ENCODE data around the gene TUBG1. TPM values are rescaled to one million over a fixed set of nuclear protein-coding genes. Genes with fewer than 3 reads are reported as not detected.

Gene TUBG1
- total RNA-seq, 2 donors from 2014 or later: 42.3 to 51.5 TPM

DNA sequence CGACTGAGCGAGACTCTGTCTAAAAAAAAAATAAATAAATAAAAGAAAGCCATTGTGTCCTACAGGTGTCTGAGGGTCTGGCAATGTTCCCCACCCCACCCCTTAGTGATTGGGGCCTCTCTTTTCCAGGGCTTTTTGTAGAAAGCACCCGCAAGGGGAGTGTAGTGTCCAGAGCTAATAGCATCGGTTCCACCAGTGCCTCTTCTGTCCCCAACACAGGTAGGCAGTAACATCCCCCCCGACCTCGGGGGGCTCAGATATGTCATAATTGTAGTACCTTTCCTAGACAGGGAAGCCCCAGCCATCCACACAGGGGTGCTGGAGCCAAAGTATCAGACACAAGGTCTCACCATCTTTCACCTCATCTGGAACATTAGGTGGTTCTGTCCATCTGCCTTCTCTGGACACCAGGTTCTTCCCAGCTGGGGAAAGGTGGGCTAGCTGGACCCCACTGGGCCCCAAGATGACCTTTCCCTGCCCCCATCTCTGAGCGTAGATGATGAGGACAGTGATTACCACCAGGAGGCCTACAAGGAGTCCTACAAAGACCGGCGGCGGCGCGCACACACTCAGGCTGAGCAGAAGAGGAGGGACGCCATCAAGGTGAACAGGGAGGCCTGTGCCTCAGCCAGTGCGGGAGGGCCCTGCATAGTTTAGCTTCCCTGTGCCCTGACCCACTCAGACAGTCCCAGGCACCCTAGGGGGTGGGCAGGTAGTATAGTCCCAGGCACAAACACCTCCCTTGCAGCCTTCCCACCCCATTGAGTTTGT lies 41.0 kb upstream of the TUBG1 start:
- DNase-seq (no peak), ATAC-seq (replicated peaks in 1 of 2) (no peak)
- no peaks in the 10 kb centered on the region for H3K9me3 Mint-ChIP-seq
- H3K36me3 Mint-ChIP-seq (ENCODE audit: insufficient read depth in 2 of 2): peaks cover 8 to 24% of the 10 kb centered on the region in 2 donors
- H3K27me3 Mint-ChIP-seq (ENCODE audit: low read depth): no peaks in the 10 kb centered on the region
- peaks cover 50% of the 10 kb centered on the region for H3K4me1 Mint-ChIP-seq (ENCODE audit: low read depth)
- peak overlapping the region; percentile 55 to 97 for H3K4me3 Mint-ChIP-seq
- peak overlapping the region; percentile 50 for H3K27ac Mint-ChIP-seq

DNA sequence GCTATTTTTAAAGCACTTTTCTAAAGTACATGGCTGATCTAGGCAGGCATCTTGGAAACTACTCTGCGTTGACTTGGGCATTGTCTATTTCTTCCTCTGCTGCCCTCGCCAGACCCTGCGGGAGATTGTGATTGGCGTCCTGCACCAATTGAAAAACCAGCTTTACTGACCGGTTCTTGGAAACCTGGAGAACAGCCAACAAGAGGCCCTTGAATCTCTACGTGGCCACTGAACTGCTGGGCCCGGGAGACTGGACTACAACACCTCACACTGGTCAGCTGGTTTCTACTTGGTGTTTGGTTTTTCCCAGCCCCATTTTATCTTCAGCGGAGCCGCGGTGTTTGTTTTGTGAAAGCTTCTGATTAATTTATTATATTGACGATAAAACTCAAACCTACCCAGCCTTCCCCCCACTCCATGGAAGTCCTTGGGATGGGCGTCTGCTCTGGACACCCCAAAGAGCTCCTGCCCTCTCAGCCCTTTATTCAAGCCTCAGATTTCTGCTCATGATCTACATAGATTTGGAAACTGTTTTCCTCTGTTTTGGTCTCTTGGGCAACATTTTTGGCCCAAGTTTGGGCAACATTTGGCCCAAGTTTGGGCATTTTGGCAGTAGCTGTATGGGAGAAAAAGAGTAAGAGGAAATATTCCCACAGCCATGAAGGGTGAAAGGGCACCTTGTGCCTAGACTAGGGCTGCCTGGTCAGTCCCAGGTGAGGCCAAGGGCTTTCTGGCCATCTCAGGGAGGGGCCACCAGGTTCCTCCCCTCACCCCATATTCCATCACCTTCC lies 37.9 kb upstream of the TUBG1 start:
- H3K27me3 Mint-ChIP-seq (ENCODE audit: low read depth): no peaks in the 10 kb centered on the region
- no peak overlapping the region for H3K4me3 Mint-ChIP-seq
- DNase-seq: no peak
- peaks cover 57% of the 10 kb centered on the region for H3K4me1 Mint-ChIP-seq (ENCODE audit: low read depth)
- peak overlapping the region; percentile 80 for H3K27ac Mint-ChIP-seq
- H3K36me3 Mint-ChIP-seq (ENCODE audit: insufficient read depth in 2 of 2): peaks cover 15 to 35% of the 10 kb centered on the region in 2 donors
- no peak for ATAC-seq (replicated peaks in 1 of 2)
- H3K9me3 Mint-ChIP-seq: no peaks in the 10 kb centered on the region

DNA sequence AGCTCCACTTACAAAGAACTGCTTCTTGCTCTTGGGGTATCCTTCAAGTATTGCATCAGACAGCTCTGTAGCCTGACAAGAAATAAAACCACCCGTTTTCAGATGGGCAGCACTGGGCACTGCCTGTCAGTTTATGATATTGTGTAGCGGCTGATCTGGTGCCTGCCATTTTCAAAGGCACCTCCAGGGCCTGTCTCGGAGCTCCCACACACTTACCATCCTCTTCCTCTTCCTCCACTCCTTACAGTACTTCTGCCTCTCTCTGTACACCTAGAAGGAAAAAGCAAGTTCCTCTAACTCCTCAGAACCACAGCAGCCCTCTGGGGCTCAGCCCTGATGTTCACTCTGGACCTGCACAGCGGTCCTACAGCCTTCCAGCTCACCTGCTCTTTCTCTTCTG lies 36.4 kb upstream of the TUBG1 start:
- Mint-ChIP-seq H3K27me3 (ENCODE audit: low read depth) (no peaks in the 10 kb centered on the region), H3K27ac (peak overlapping the region; percentile 99), H3K4me1 (ENCODE audit: low read depth) (peaks cover 57% of the 10 kb centered on the region), H3K4me3 (no peak overlapping the region), H3K36me3 (ENCODE audit: insufficient read depth in 2 of 2) (peaks cover 17 to 37% of the 10 kb centered on the region in 2 donors), H3K9me3 (no peaks in the 10 kb centered on the region)
- ATAC-seq (replicated peaks in 1 of 2): no peak
- no peak for DNase-seq

DNA sequence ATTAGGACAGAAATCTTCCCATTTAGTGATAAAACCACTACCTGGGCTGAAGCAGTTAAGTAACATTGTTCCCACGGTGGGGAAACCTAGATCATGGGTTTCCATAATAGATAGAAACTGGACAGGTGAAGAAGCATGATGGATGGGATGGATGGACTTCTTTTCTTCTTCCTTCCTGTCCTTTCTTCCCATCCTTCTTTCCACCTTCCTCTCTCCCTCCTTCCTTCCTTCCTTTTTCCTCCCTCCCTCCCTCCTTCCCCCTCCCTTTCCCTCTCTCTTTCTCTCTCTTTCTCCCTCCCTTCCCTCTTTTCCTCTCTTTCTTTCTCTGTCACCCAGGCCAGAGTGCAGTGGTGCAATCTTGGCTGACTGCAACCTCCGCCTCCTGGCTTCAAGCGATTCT lies 35.0 kb upstream of the TUBG1 start:
- peaks cover 15 to 34% of the 10 kb centered on the region in 2 donors for H3K36me3 Mint-ChIP-seq (ENCODE audit: insufficient read depth in 2 of 2)
- no peak overlapping the region for H3K4me3 Mint-ChIP-seq
- H3K4me1 Mint-ChIP-seq (ENCODE audit: low read depth): peaks cover 58% of the 10 kb centered on the region
- H3K9me3 Mint-ChIP-seq: no peaks in the 10 kb centered on the region
- H3K27me3 Mint-ChIP-seq (ENCODE audit: low read depth): no peaks in the 10 kb centered on the region
- ATAC-seq (replicated peaks in 1 of 2) (no peak), DNase-seq (no peak)
- H3K27ac Mint-ChIP-seq: no peak overlapping the region

DNA sequence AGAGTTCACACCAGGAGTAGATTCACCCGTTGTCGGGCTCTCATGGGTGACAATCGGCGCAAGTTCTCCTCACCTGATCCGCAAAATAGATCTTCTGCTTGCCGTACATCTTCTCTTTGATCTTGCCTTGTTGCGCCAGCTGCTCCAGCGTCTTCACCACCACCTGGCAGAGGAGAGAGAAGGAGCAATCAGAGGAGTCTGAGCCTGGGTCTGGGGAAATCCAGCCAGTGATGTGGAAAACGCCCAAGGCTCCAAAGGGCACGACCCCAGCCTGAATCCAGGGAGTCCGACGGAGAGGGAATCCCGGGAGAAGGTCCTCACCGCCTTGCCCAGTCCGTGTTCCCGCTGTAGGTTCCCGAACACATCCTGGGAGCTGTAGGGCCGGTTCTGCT lies 32.3 kb upstream of the TUBG1 start:
- peak overlapping the region; percentile 86 for H3K27ac Mint-ChIP-seq
- DNase-seq: no peak
- peak; percentile 3 to 5 for ATAC-seq (replicated peaks in 1 of 2)
- peak overlapping the region; percentile 92 to 96 for H3K4me3 Mint-ChIP-seq
- no peaks in the 10 kb centered on the region for H3K9me3 Mint-ChIP-seq
- H3K27me3 Mint-ChIP-seq (ENCODE audit: low read depth): no peaks in the 10 kb centered on the region
- peaks cover 56% of the 10 kb centered on the region for H3K4me1 Mint-ChIP-seq (ENCODE audit: low read depth)
- H3K36me3 Mint-ChIP-seq (ENCODE audit: insufficient read depth in 2 of 2): peaks cover 15 to 25% of the 10 kb centered on the region in 2 donors

DNA sequence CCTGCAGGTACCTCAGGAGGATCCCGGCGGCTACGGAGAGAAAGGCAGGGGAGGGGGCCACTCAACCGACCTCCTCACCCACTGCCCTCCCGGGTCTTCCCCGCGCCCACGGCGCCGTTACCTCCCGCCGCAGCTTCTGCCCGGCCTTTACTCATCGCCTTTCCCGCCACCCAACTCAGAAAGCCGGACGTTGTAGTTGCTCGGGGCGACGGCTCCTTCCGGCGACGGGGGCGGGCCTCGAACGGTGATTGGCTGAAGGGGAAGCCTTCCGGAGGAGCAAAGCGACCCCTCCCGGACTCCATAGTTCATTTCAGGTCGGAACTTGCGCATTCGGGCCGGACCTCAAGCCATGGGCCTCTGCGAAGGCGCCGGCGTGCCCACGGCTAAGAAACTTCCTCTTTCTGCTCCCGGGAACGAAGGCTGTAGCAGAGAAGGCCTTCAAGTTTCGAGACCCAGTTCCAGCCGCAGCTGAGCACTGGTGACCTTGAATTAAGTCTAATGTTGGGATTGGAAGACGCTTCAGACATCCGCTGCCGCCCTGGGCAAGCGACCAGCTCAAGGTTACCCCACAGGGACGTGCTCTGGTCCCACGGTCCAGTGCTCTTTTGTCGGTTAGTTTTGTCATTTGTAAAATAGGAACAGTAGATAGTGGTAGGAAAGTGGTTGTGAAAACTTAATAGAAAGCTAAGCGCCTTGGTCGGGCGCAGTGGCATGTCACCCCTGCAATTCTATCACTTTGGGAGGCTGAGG lies 31.8 kb upstream of the TUBG1 start, which contains the start of gene PSMC3IP:
Gene PSMC3IP, minus strand, starts transcription at position 198 of the 750 bp plus-strand sequence. Its CDS starts 43 bp downstream, at position 155.
- Mint-ChIP-seq H3K4me1 (ENCODE audit: low read depth) (peaks cover 55% of the 10 kb centered on the region), H3K36me3 (ENCODE audit: insufficient read depth in 2 of 2) (peaks cover 15 to 24% of the 10 kb centered on the region in 2 donors), H3K27me3 (ENCODE audit: low read depth) (no peaks in the 10 kb centered on the region), H3K4me3 (peak within 1 kb of the TSS; percentile 92 to 96), H3K9me3 (no peaks in the 10 kb centered on the region), H3K27ac (peak within 1 kb of the TSS; percentile 97)
- DNase-seq: peak; percentile 96 to 97
- ATAC-seq (replicated peaks in 1 of 2): peak; percentile 95 to 97

DNA sequence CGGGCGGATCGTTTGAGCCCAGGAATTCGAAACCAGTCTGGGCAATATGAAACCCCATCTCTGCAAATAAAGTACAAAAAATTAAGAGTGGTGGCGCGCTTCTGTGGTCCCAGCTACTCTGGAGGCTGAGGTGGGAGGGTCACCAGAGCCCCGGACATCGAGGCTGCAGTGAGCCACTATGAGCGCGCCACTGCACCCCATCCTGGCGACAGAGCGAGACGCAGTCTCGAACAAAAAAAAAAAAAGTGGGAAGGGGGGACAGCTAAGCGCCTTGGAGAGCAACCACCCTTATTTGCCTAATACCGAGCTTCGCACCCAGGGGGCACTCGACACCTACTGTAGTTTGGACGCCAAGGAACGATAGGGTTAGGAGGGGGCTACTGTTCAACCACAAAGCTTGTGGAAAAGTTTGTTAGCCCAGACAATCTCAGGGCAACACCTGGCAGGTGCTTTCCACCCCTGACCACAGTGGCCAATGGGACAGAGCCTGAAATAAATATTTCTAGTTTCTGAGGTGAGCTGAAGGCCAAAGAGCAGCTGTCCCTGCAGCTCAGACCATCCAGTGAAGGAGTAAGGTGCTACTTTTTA lies 31.1 kb upstream of the TUBG1 start:
- Mint-ChIP-seq H3K4me1 (ENCODE audit: low read depth) (peaks cover 48% of the 10 kb centered on the region), H3K27ac (peak overlapping the region; percentile 97), H3K4me3 (peak overlapping the region; percentile 92 to 96), H3K9me3 (no peaks in the 10 kb centered on the region), H3K36me3 (ENCODE audit: insufficient read depth in 2 of 2) (peaks cover 12 to 23% of the 10 kb centered on the region in 2 donors), H3K27me3 (ENCODE audit: low read depth) (no peaks in the 10 kb centered on the region)
- ATAC-seq (replicated peaks in 1 of 2) (peak; percentile 35 to 38), DNase-seq (peak; percentile 74 to 75)

DNA sequence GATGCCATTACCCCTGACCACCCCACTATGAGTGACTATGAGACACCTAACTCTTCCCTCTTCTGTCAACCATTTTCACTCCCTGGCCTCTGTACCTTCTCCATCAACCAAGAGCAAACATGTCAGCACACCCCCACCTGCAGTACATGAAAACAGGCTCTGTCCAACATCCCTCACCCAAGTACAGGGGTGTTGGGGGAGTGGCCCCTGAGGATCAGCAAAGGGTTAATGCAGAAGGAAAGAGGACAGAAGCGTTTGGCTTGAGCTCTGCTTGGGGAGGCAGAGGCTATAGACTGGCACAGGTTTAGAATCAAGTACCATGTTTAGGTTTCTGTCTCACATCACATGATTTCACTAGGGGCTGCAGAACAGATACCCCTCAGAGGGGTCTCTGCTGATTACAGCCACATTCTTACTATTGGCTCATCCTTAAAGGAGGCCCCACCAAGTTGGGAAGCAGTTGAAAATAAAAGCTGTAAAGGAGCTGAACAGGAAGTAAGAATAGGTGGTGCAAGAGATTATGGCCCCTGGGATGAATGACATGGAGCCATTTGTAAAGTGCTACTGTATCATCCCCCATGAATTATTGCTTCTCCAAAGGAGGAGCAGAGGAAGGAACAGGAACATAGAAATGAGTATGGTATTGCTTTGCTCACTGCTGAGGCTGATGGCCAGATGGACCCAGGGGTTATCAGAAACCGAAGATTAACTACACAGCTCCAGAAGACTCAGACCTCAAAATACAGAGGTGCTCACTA lies 29.5 kb upstream of the TUBG1 start:
- Mint-ChIP-seq H3K36me3 (ENCODE audit: insufficient read depth in 2 of 2) (peaks cover 12 to 18% of the 10 kb centered on the region in 2 donors), H3K27me3 (ENCODE audit: low read depth) (no peaks in the 10 kb centered on the region), H3K9me3 (no peaks in the 10 kb centered on the region), H3K27ac (peak overlapping the region; percentile 5), H3K4me1 (ENCODE audit: low read depth) (peaks cover 37% of the 10 kb centered on the region), H3K4me3 (peak overlapping the region in 1 of 2 donors; percentile 23)
- no peak for DNase-seq
- no peak for ATAC-seq (replicated peaks in 1 of 2)

DNA sequence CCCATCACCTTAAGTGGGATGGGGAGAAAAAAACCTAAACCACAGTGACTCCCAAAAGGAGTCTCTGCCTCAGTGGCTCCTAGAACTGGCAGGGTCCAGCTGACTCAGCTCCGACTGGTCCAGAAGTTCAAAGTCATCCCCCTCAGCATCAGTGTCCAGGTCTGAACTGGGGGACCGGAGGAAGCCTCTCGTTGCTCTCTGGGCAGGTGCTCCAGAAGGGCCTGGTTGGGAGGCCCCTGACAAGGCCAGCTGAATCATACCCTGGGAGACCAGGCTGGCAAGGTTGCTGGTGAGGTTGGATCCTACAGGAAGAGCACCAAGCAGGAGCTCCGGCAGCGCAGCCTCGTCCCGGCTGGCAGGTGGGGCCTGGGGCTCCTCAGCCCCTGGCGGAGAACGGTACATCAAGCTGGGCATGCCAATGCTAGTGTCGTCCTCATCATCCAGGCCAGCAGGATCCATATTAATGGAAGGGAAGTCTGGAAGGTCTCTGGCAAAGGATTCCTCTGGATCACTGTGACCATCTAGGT lies 27.7 kb upstream of the TUBG1 start:
- DNase-seq: no peak
- Mint-ChIP-seq H3K27me3 (ENCODE audit: low read depth) (no peaks in the 10 kb centered on the region), H3K27ac (no peak overlapping the region), H3K4me1 (ENCODE audit: low read depth) (peaks cover 21% of the 10 kb centered on the region), H3K4me3 (no peak overlapping the region), H3K9me3 (no peaks in the 10 kb centered on the region), H3K36me3 (ENCODE audit: insufficient read depth in 2 of 2) (peaks cover 6 to 7% of the 10 kb centered on the region in 2 donors)
- no peak for ATAC-seq (replicated peaks in 1 of 2)

DNA sequence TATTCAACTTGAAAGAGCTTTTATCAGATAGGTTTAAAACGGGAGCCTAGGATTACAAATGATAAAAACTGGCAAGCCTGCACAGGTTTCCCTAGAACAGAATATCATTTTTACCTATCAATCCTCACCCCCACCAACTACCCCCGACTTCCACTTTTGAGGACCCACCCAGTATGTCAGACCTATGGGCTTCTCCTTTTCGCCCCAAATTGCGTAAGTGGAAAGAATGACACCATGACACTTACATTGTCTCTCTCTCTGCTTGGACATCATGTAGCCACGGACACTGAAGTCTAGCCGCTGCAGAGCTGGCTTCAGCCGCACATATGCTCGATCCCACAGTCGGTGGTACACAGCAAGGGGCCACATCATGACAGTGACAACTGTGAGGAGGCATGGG lies 24.6 kb upstream of the TUBG1 start:
- H3K9me3 Mint-ChIP-seq: no peaks in the 10 kb centered on the region
- H3K27me3 Mint-ChIP-seq (ENCODE audit: low read depth): no peaks in the 10 kb centered on the region
- no peak overlapping the region for H3K27ac Mint-ChIP-seq
- DNase-seq (no peak), ATAC-seq (replicated peaks in 1 of 2) (no peak)
- H3K4me1 Mint-ChIP-seq (ENCODE audit: low read depth): peaks cover under 1% of the 10 kb centered on the region
- peaks cover 9 to 15% of the 10 kb centered on the region in 2 donors for H3K36me3 Mint-ChIP-seq (ENCODE audit: insufficient read depth in 2 of 2)
- no peak overlapping the region for H3K4me3 Mint-ChIP-seq

DNA sequence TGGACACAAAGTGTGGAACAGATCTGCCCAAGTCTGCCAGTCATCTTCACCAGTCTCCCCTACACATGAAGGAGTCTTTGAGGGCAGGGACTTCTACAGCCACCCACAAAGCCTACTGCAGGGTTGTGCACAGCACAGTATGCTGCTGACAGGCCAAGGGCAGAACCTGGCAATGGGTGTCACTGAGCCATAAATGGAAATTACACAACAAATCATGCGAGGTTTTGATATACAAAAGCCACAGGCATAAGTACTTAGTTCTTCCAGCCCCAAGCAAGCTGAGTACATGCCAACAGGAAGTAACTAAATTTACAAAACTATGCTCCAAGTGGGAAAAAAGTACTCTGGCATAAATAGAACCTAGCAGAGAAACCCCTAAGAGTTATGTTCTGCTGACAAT lies 24.1 kb upstream of the TUBG1 start:
- Mint-ChIP-seq H3K27me3 (ENCODE audit: low read depth) (no peaks in the 10 kb centered on the region), H3K4me1 (ENCODE audit: low read depth) (no peaks in the 10 kb centered on the region), H3K9me3 (no peaks in the 10 kb centered on the region), H3K27ac (no peak overlapping the region), H3K36me3 (ENCODE audit: insufficient read depth in 2 of 2) (peaks cover 9 to 15% of the 10 kb centered on the region in 2 donors), H3K4me3 (no peak overlapping the region)
- DNase-seq (no peak), ATAC-seq (replicated peaks in 1 of 2) (no peak)

Data from activated T-cell treated with anti-CD3 and anti-CD28 coated beads, Interleukin-2, amount 50 U/mL, for 72 hours (primary cell).